IMR-90 (cell line): ENCODE results near the gene FBP1. TPM values are rescaled to one million over a fixed set of nuclear protein-coding genes. Genes with fewer than 3 reads are reported as not detected.

Source experiments
- ATAC-seq: fragments of 200-7000 bp; cut with Tn5 transposase; 2 replicates; pipeline ENCODE4 v1.9.1; 2020; ENCODE audit warnings: low read depth, mild to moderate bottlenecking, moderate library complexity
- BruUV-seq: library from RNA; stranded (reverse); fragments of 400-500 nt; replicated peaks from 2 replicates; lab custom pipeline; 2021; lab: Mats Ljungman, UMichigan
- CTCF ChIA-PET: fragments of 300-600 bp; formaldehyde crosslinking; extraction: SDS; loops from one replicate; lab custom pipeline; 2021; ENCODE audit warnings: antibody characterized with exemption; lab: Yijun Ruan, JAX
- POLR2A ChIA-PET: fragments of 300-600 bp; sonication (Branson Sonifier 250); formaldehyde crosslinking; loops from one replicate; lab custom pipeline; 2022; ENCODE audit warnings: antibody characterized with exemption; ENCODE audit not compliant: unreplicated experiment; lab: Charles Lee
- DNase-seq: peaks from one replicate; pipeline ENCODE4 v3.0.0; 2013
- H2AFZ ChIP-seq: replicated peaks from 2 replicates; pipeline ENCODE3; 2013; ENCODE audit warnings: low read length, mild to moderate bottlenecking; ENCODE audit not compliant: poor library complexity
- H2AK5ac ChIP-seq: 2 replicates; pipeline ENCODE4 v1.6.1; 2013; ENCODE audit warnings: low read depth, low read length, inconsistent platforms
- H2AK9ac ChIP-seq: replicated peaks from 2 replicates; pipeline ENCODE3; 2013; ENCODE audit warnings: mild to moderate bottlenecking, low read depth, low read length, moderate library complexity; ENCODE audit not compliant: poor library complexity
- H2BK120ac ChIP-seq: 2 replicates; pipeline ENCODE4 v1.6.1; 2013; ENCODE audit warnings: low read depth, low read length, inconsistent platforms
- H2BK15ac ChIP-seq: 3 replicates; pipeline ENCODE4 v1.6.1; 2013; ENCODE audit warnings: low read depth, low read length, inconsistent platforms
- H2BK20ac ChIP-seq: 2 replicates; pipeline ENCODE4 v1.6.1; 2013; ENCODE audit warnings: low read depth, mild to moderate bottlenecking, inconsistent platforms, low read length, moderate library complexity
- H2BK5ac ChIP-seq: 2 replicates; pipeline ENCODE4 v1.6.1; 2013; ENCODE audit warnings: mild to moderate bottlenecking, low read depth, low read length, inconsistent platforms; ENCODE audit not compliant: poor library complexity, severe bottlenecking
- H3K14ac ChIP-seq: replicated peaks from 2 replicates; pipeline ENCODE4 v1.6.1; 2013; ENCODE audit warnings: low read depth, low read length, inconsistent platforms
- H3K18ac ChIP-seq: 2 replicates; pipeline ENCODE4 v1.6.1; 2013; ENCODE audit warnings: low read depth, low read length, control low read depth
- H3K23ac ChIP-seq: 2 replicates; pipeline ENCODE4 v1.6.1; 2013; ENCODE audit warnings: low read depth, low read length, inconsistent platforms
- H3K27ac ChIP-seq: 2 replicates; pipeline ENCODE4 v1.5.1; 2013; ENCODE audit warnings: mild to moderate bottlenecking, control low read depth, low read length; ENCODE audit not compliant: insufficient read depth
- H3K27me3 ChIP-seq: 2 replicates; pipeline ENCODE4 v1.6.1; 2013; ENCODE audit warnings: low read length; ENCODE audit not compliant: control insufficient read depth, insufficient read depth
- H3K36me3 ChIP-seq: 2 replicates; pipeline ENCODE4 v1.6.1; 2013; ENCODE audit warnings: low read length, mixed read lengths; ENCODE audit not compliant: control insufficient read depth, insufficient read depth
- H3K4ac ChIP-seq: 2 replicates; pipeline ENCODE4 v1.6.1; 2013; ENCODE audit warnings: low read depth, low read length, inconsistent platforms
- H3K4me1 ChIP-seq: 2 replicates; pipeline ENCODE4 v1.6.1; 2013; ENCODE audit warnings: low read length, mixed read lengths; ENCODE audit not compliant: control insufficient read depth, insufficient read depth
- H3K4me2 ChIP-seq: 2 replicates; pipeline ENCODE4 v1.6.1; 2013; ENCODE audit warnings: low read depth, mild to moderate bottlenecking, control low read depth, low read length, moderate library complexity
- H3K4me3 ChIP-seq: 2 replicates; pipeline ENCODE4 v1.5.1; 2013; ENCODE audit warnings: low read depth, mild to moderate bottlenecking, control low read depth, low read length, moderate library complexity; ENCODE audit not compliant: insufficient read depth
- H3K56ac ChIP-seq: 2 replicates; pipeline ENCODE4 v1.6.1; 2013; ENCODE audit warnings: low read length, inconsistent platforms; ENCODE audit not compliant: insufficient read depth; ENCODE audit errors: extremely low read depth
- H3K79me1 ChIP-seq, 2 experiments: 2 replicates each; pipeline ENCODE4 v1.6.1; 2013; ENCODE audit warnings: low read length in 2 of 2, inconsistent platforms in 1 of 2, low read depth in 1 of 2
- H3K9ac ChIP-seq: 2 replicates; pipeline ENCODE4 v1.6.1; 2013; ENCODE audit warnings: low read depth, low read length, control low read depth
- H3K9me1 ChIP-seq: 2 replicates; pipeline ENCODE4 v1.6.1; 2013; ENCODE audit warnings: low read length, inconsistent platforms; ENCODE audit not compliant: insufficient read depth
- H3K9me3 ChIP-seq: 2 replicates; pipeline ENCODE4 v1.6.1; 2013; ENCODE audit warnings: low read length; ENCODE audit not compliant: control insufficient read depth, insufficient read depth
- H4K20me1 ChIP-seq: 2 replicates; pipeline ENCODE4 v1.6.1; 2013; ENCODE audit warnings: low read length, inconsistent platforms; ENCODE audit not compliant: insufficient read depth
- H4K5ac ChIP-seq: 2 replicates; pipeline ENCODE4 v1.6.1; 2013; ENCODE audit warnings: mild to moderate bottlenecking, low read depth, low read length, control low read depth
- H4K8ac ChIP-seq, 2 experiments: 2 replicates each; pipeline ENCODE4 v1.6.1; 2013; ENCODE audit warnings: low read depth in 2 of 2, low read length in 2 of 2, control low read depth in 1 of 2, inconsistent platforms in 1 of 2
- H4K91ac ChIP-seq: 2 replicates; pipeline ENCODE4 v1.6.1; 2013; ENCODE audit warnings: low read depth, low read length, inconsistent platforms; ENCODE audit not compliant: insufficient read depth
- BHLHE40 ChIP-seq: fragments of 150-350 bp; IDR thresholded peaks from 2 replicates; pipeline ENCODE4 v1.6.1; 2016; ENCODE audit warnings: mild to moderate bottlenecking, low read depth, low read length
- CEBPB ChIP-seq: IDR thresholded peaks from 2 replicates; pipeline ENCODE4 v1.6.1; 2012; ENCODE audit warnings: low read depth, low read length, improper control_type of control experiment
- CTCF ChIP-seq: conservative IDR thresholded peaks from 2 replicates; pipeline ENCODE4 v1.5.1; 2012; ENCODE audit warnings: mild to moderate bottlenecking, low read depth, low read length, improper control_type of control experiment
- ELK1 ChIP-seq: fragments of 150-350 bp; IDR thresholded peaks from 2 replicates; pipeline ENCODE4 v1.6.1; 2016; ENCODE audit warnings: low read depth, mild to moderate bottlenecking, low read length, moderate library complexity, borderline replicate concordance
- FOS ChIP-seq: fragments of 150-350 bp; IDR thresholded peaks from 2 replicates; pipeline ENCODE4 v1.6.1; 2016; ENCODE audit warnings: low read depth, low read length
- MAFK ChIP-seq: IDR thresholded peaks from 2 replicates; pipeline ENCODE4 v1.6.1; 2012; ENCODE audit warnings: low read depth, low read length, improper control_type of control experiment
- MAZ ChIP-seq: IDR thresholded peaks from 2 replicates; pipeline ENCODE4 v1.6.1; 2012; ENCODE audit warnings: low read depth, mild to moderate bottlenecking, low read length, improper control_type of control experiment, moderate library complexity, borderline replicate concordance
- MXI1 ChIP-seq: IDR thresholded peaks from 2 replicates; pipeline ENCODE4 v1.6.1; 2012; ENCODE audit warnings: low read depth, mild to moderate bottlenecking, low read length, moderate library complexity, borderline replicate concordance
- NFE2L2 ChIP-seq: fragments of 150-350 bp; IDR thresholded peaks from 2 replicates; pipeline ENCODE4 v1.6.1; 2016; ENCODE audit warnings: low read depth, mild to moderate bottlenecking, low read length
- POLR2A ChIP-seq: IDR thresholded peaks from 2 replicates; pipeline ENCODE4 v1.6.1; 2012; ENCODE audit warnings: mild to moderate bottlenecking, low read depth, low read length
- RAD21 ChIP-seq: IDR thresholded peaks from 2 replicates; pipeline ENCODE4 v1.6.1; 2012; ENCODE audit warnings: low read length, improper control_type of control experiment
- RCOR1 ChIP-seq: IDR thresholded peaks from 2 replicates; pipeline ENCODE4 v1.6.1; 2012; ENCODE audit warnings: mild to moderate bottlenecking, low read length, improper control_type of control experiment; ENCODE audit not compliant: insufficient replicate concordance
- RFX5 ChIP-seq: IDR thresholded peaks from 2 replicates; pipeline ENCODE4 v1.8.0; 2012; ENCODE audit warnings: low read depth, mild to moderate bottlenecking, low read length, moderate library complexity
- SMC3 ChIP-seq: fragments of 150-350 bp; IDR thresholded peaks from 2 replicates; pipeline ENCODE4 v1.6.1; 2016; ENCODE audit warnings: low read depth, mild to moderate bottlenecking, antibody characterized with exemption, low read length, moderate library complexity
- USF2 ChIP-seq: fragments of 150-350 bp; IDR thresholded peaks from 2 replicates; pipeline ENCODE4 v1.6.1; 2017; ENCODE audit warnings: mild to moderate bottlenecking, antibody characterized with exemption, low read length, low read depth
- WGBS, 2 experiments: methylation state at CpG; one replicate each; pipeline versions ENCODE4 v1.1.5 to v1.1.7; 2013; ENCODE audit warnings: missing lambda C conversion rate in 2 of 2; ENCODE audit not compliant: insufficient read length in 1 of 2; ENCODE audit errors: extremely low coverage in 2 of 2; 5-methylcytosine and 5-hydroxymethylcytosine counted together
- dilution Hi-C: fragments of 300-500 bp; cut with HindIII; formaldehyde crosslinking; loops from one replicate; pipeline ENCODE4 v1.14.3; 2018; ENCODE audit warnings: low sequenced_read_pairs; ENCODE audit not compliant: unreplicated experiment
- in situ Hi-C: fragments of 300-500 bp; cut with MboI; formaldehyde crosslinking; loops from 3 replicates; pipeline ENCODE4 v1.14.3; 2019; ENCODE audit warnings: low sequenced_read_pairs, inconsistent platforms, mixed read lengths
- intact Hi-C: fragments of 100-400 bp; cut with micrococcal nuclease; formaldehyde crosslinking; loops from 2 replicates; pipeline ENCODE4 v1.10.0; 2022
- polyA plus RNA-seq, 3 experiments: library from polyadenylated mRNA; depleted of rRNA; stranded (reverse); fragments of >200 nt; gene quantifications; 2 replicates each; pipeline ENCODE4 v1.2.3, GENCODE V29; 2012; ENCODE audit warnings: low replicate concordance in 1 of 3
- total RNA-seq: library from RNA; depleted of rRNA; stranded (reverse); fragments of >200 nt; gene quantifications from 2 replicates; pipeline ENCODE4 v1.2.3, GENCODE V29; 2012

Gene FBP1
- total and polyA plus RNA-seq, 2 of the 4 experiments (the other 2 are of a cell fraction) = not detected

GRCh38 chr9:94606646-94607422, 32.5 kb downstream of the FBP1 start:
- Histone ChIP-seq H2AFZ (no peak overlapping the region), H3K9me3 (no peaks in the 10 kb centered on the region), H2BK20ac (no peak overlapping the region), H4K8ac (no peak overlapping the region), H3K4me1 (no peaks in the 10 kb centered on the region), H2BK5ac (no peak overlapping the region), H3K27me3 (peaks cover 47% of the 10 kb centered on the region), H3K23ac (no peak overlapping the region), H3K4me2 (no peak overlapping the region), H4K5ac (no peak overlapping the region), H4K91ac (no peak overlapping the region), H3K56ac (no peak overlapping the region), H3K9ac (no peak overlapping the region), H3K4me3 (no peak overlapping the region), H2AK9ac (no peak overlapping the region), H3K9me1 (no peaks in the 10 kb centered on the region), H3K18ac (no peak overlapping the region), H3K36me3 (no peaks in the 10 kb centered on the region), H3K14ac (no peak overlapping the region), H4K20me1 (no peaks in the 10 kb centered on the region), H3K27ac (no peak overlapping the region), H2AK5ac (no peak overlapping the region), H2BK120ac (no peak overlapping the region), H3K79me1 (no peaks in the 10 kb centered on the region), H3K4ac (no peak overlapping the region), H2BK15ac (no peak overlapping the region)
- no peak for TF ChIP-seq POLR2A
- TF ChIP-seq MAZ = no peak
- TF ChIP-seq MAFK = no peak
- TF ChIP-seq USF2 = no peak
- TF ChIP-seq RAD21 = no peak
- TF ChIP-seq MXI1 = no peak
- TF ChIP-seq RCOR1 = no peak
- TF ChIP-seq RFX5 = no peak
- TF ChIP-seq CTCF = no peak
- TF ChIP-seq NFE2L2 = no peak
- TF ChIP-seq FOS = no peak
- TF ChIP-seq CEBPB = no peak
- no peak for TF ChIP-seq BHLHE40
- TF ChIP-seq ELK1 = no peak
- no peak for TF ChIP-seq SMC3
- dilution Hi-C loops = no loop called here
- BruUV-seq = no TSS peak
- in situ Hi-C loops = no loop called here
- ATAC-seq (no peak), DNase-seq (no peak)
- CTCF ChIA-PET = no interaction called here
- intact Hi-C loops = no loop called here
- WGBS, 2 experiments = 76% methylated on average over 7 of the region's 24 CpGs; no CpG with 5 or more reads in 1 of the 2 experiments
- POLR2A ChIA-PET = no interaction called here
